Stimulated activated CD4-positive, alpha-beta T cell treated with anti-CD3 and anti-CD28 coated beads, TNF-alpha, amount 100 ng/mL, for 24 hours (primary cell): Measurements from ENCODE around the gene MKI67.

Experiments used
- DNase-seq, 3 experiments: peaks; one replicate each; pipeline ENCODE4 v3.0.0-alpha.2; 2020; ENCODE audit warnings: low read depth in 3 of 3

MKI67 gene

DNA sequence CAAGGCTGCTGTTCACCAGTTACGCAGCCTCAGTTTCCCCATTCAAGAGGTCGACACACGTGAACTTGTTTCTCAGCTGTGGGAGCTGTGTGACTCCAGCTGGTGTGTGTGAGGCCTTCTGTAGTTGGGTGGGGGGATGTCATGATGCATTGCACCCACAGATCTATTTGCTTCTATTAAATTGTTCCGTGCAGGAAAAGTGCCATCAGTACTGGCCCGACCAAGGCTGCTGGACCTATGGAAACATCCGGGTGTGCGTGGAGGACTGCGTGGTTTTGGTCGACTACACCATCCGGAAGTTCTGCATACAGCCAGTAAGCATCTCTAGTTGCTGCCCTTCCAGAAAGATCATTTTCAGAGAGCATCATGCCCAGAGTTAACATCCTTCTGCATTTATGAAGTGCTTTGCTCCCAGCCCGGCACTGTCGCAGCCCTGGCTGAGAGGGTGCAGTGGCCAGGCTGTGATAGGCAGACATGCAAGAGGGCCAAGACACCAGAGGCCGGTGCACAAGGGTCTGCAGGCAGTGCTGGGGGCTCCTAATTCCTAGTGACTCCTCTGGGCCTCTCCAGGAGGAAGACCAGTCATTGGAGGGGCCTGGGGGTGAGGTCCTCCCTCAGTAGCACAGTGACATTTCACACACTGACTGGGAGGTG, 60.2 kb downstream of the MKI67 start:
- DNase-seq: no peak

DNA sequence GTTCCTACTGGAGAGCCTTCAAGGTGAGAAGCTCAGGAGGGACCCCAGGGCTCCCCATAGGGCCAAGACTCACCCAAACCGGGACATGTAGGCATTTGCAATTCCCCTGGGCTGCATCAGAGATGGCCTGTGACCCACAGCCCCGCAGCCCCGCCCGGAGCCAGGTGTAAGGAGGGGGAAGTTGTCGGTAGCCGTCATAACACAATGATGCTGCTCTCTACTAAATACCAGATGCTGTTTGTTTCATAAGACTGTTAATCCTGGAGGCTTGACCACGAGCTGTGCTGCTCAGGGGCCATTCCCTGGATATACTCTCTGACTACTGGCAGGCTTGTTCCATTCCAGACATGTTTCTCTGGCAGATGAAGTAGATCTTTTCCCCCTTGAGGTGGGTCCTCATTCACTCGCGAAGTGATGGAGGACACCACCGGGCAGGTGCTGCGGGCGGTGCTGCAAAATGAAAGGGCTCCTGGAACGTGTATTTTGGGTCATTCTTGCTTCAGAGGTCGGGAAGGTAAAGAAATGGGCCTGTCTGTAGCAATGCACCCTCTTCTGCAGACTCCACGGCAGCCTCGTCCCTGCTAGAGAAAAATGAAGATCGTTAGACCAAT, 61.1 kb downstream of the MKI67 start:
- DNase-seq: no peak

- peak; percentile 59 to 80 (median 73) for DNase-seq
Measured at GRCh38 chr10:128064108-128064969, 61.9 kb downstream of the MKI67 start.

DNA sequence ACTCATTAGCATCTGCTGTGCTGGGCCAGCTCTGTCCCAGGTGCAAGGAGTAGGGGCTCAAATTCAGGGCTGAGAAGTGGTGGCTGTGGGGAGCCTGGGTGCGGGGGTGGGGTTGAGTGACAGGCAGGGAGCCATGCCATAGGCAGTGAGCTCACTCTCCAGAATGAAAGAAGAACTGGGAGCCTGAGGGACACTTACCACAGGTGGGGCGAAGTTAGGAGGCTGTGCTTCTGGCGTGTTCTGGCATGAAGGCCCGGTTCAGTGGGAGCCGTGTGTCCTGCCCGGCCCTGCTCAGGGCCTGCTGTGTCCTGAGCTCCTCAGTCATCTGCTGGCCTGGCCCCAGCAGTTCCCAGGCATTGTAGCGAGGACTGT, 62.5 kb downstream of the MKI67 start:
- peak in 1 of 3 experiments; percentile 36 for DNase-seq

DNA sequence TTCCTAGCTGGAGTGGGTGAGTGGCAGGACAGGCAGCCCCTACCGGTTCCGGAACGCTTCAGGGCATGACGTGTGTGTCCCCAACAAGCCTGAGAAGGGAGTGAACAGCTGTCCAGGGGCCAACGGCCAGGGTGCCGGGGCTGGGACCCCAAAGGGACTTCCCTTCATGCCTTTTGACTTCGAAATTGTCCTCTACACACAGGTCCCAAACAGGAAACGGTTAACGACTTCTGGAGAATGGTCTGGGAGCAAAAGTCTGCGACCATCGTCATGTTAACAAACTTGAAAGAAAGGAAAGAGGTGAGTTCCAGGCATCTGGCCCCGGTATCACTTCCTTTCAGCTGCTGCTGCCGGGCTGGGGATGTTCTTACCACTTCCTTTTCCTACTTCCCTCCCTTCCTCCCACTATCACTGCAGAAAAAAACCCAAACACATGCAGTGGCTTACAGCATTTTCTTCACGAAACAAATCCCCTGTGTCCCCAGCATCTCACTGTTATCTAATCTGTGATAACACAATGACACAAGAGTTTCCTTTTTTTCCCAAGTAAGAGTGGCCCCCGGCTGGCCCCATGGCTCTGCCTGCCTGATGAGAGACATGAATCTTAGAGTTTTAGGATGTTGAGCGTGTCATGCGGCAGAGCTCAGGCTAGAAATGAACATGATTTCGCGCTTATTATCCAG, 63.2 kb downstream of the MKI67 start:
- DNase-seq: peak in 1 of 3 experiments; percentile 55

- no peak for DNase-seq
Measured at GRCh38 chr10:128062331-128062880, 63.8 kb downstream of the MKI67 start.

- no peak for DNase-seq
Measured at GRCh38 chr10:128061306-128062300, 64.6 kb downstream of the MKI67 start.

GRCh38 chr10:128060341-128061250, 65.6 kb downstream of the MKI67 start:
- DNase-seq: no peak

DNA sequence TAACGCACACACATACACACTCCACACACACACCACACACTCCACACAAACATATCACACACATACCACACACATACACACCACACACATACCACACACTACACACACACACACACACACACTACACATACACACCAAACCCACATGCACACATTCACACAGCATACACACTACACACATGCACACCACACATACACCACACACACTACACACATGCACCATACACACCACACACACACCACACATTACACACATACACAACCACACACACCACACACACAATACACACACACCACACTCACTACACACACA, 66.3 kb downstream of the MKI67 start:
- DNase-seq: no peak

- no peak for DNase-seq
Measured at GRCh38 chr10:128059266-128059981, 66.8 kb downstream of the MKI67 start.

DNA sequence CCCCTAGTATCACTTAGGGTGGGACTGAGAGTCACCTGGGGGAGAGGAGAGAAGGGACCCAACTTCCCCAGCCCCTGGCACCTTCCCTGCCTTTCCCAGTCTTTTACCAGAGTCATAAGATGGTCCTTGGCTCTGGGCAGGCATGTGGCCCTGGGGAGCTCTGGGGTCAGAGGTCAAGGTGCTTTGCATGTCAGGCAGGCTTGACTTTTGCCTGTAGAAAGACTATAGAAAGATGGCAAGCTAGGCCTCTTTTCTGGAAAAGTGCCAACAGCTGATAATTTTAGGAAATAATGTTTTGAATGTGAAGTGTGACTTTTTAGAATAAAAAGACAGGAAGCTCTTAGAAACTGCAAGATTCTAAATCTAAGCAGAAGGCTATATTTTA, 67.5 kb downstream of the MKI67 start:
- DNase-seq: no peak

DNA sequence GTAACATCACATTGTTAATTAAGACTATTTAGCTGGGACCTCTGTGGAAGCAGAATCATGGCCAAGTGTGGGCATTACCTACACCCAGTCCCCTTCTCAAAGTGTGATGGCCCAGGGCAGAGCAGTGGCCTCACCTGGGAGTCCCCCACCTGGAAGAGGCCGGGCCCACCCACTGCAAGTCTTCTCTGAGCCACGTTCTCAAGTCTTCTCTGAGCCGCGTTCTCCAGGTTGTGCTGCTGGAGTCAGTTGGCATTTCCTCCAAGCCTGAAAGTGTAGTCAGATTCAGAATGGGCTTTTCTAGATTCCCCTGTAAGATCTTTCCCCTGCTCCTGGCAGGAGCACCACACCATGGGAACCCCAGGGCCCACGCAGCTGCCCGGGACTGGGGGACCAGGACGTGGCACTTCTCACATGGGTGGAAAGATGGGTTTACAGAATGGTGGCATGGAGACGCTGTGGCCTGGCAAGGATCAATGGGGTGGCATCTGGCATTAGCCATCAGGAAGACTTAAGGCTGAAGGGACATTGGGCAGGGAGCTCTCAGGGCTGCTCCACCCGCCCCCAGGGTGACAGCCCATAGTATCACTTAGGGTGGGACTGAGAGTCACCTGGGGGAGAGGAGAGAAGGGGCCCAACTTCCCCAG, 68.0 kb downstream of the MKI67 start:
- no peak for DNase-seq

- DNase-seq: no peak
Measured at GRCh38 chr10:128056303-128057050, 69.7 kb downstream of the MKI67 start.

DNA sequence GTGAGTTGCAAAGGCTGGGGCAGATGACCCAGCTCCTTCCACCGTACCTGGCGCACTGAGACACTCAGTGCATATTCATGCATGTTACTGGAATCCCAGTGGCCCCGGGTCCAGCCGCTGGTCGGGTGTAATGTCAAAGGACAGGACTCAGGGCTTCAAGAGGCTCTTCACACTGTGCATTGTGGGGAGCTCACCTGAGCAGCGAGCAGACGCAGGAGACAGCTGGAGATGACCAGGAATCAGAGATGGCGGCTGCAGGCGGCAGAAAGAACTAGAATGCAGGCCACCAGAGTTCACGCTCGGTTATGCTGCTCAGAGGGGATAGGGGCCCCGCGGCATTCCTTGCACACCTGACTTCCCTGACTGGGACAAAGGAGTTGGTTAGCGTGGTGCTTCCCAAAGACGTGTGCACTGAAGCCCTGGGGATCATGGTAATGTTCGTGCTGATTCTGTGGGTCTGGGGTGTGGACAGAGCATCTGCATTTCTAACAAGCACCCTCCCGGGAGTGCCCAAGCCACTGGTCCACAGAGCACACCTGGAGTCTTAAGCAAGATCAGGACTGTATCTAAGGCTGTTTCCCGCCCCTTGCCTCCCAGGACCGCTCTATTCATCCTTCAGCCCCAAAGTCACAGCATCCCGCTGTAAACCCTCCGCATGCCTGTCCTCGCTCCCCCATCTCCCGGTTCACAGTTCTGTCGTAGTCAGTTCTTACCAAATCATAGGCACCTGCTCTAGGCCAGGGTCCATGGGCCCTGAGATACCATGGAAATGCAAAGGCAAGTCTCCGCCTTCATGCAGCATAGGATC, 71.0 kb downstream of the MKI67 start:
- no peak for DNase-seq

- DNase-seq: no peak
Measured at GRCh38 chr10:128054163-128054970, 71.9 kb downstream of the MKI67 start.

DNA sequence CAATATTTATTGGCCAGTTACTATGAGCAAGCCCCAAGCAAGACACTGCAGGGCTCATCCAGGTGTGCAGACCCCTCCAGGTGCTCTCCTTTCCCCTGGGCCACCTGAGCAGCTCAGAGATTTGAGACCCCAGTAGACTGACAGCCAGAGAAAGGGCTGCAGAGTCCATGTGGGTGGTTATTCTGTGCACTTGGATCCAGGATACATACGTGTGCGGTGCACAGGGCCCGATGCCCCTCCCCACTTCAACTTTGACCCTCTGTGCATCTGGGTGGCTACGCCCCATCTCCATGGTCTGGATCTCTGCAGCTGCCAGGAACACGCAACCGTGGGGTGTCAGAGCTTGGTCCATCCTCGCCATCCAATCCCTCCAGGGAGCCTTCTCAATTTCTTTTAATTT, 72.9 kb downstream of the MKI67 start:
- DNase-seq: no peak
